ENCODE data around the gene TBC1D24. TPM values are rescaled to one million over a fixed set of nuclear protein-coding genes. Genes with fewer than 3 reads are reported as not detected.
A peak's percentile ranks its signal among the peaks of the same experiment; 100 is the strongest.
"Not testable (repeated sequence)": the region's sequence is repeated elsewhere in the genome, so short reads cannot be mapped to it uniquely, and the experiment has no call there.

Gene TBC1D24
- total RNA-seq, 4 donors from 2014 or later, result 0.59 to 21.6 (median 4.6) TPM

DNA sequence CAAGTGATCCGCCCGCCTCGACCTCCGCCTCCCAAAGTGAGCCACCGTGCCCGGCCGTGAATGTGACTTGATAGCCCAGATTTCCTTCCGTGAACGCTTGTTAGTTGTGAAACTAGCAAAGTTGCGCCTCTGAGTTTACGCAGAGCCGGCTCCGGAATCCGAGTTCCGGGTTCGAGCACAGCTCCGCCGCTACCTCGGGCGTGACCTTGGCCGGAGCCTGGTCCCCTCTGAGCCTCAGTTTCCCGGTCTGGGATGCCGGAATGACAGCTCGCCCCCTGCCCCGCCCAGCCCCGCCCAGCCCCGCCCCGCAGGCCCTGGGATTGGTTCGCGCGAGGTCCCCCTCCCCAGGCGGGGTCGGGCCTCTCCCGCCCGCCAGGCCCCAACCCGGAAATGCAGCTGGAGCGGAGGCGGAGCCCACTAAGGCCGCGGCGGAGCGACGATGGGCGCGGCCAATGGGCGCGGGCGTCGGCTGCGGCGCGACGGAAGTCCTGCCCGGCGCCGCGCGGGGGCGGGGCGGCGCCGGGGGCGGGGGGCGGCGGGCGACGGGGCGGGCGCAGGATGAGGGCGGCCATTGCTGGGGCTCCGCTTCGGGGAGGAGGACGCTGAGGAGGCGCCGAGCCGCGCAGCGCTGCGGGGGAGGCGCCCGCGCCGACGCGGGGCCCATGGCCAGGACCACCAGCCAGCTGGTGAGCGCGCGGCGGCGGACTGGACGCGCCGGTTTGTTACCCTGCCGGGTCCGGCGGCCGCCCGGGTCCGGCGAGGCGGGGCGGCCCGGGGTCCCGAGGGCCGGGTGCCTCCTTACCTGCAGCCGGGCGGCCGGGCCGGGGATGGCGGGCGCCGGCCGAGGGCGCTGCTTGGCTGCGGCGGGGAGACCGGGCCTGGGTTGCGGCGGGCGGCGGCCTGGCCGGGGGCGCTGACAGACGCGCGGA, 62.8 kb downstream of the TBC1D24 start, which contains the start of gene PDPK1:
Gene PDPK1, plus strand, starts transcription at position 571 of the 929 bp plus-strand sequence. Its CDS starts 92 bp downstream, at position 663.
- TF ChIP-seq, protein P1, sequence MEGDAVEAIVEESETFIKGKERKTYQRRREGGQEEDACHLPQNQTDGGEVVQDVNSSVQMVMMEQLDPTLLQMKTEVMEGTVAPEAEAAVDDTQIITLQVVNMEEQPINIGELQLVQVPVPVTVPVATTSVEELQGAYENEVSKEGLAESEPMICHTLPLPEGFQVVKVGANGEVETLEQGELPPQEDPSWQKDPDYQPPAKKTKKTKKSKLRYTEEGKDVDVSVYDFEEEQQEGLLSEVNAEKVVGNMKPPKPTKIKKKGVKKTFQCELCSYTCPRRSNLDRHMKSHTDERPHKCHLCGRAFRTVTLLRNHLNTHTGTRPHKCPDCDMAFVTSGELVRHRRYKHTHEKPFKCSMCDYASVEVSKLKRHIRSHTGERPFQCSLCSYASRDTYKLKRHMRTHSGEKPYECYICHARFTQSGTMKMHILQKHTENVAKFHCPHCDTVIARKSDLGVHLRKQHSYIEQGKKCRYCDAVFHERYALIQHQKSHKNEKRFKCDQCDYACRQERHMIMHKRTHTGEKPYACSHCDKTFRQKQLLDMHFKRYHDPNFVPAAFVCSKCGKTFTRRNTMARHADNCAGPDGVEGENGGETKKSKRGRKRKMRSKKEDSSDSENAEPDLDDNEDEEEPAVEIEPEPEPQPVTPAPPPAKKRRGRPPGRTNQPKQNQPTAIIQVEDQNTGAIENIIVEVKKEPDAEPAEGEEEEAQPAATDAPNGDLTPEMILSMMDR (IDR thresholded peaks at IDR 0.05), result no peak
- peak; percentile 21 to 56 for TF ChIP-seq POLR2A (IDR thresholded peaks at IDR 0.05)
- H3K9me3 ChIP-seq, result no peaks in the 10 kb centered on the region
- peak within 1 kb of the TSS; percentile 80 to 89 for H3K27ac ChIP-seq
- intact Hi-C loops (cut with DNase I; ENCODE audit: low total_unique reads), result no loop called here
- peak; percentile 92 to 96 for DNase-seq
- peak within 1 kb of the TSS; percentile 61 to 66 for H3K4me3 ChIP-seq
- peaks cover 7 to 10% of the 10 kb centered on the region in 2 donors for H3K4me1 ChIP-seq
- H3K27me3 ChIP-seq, result no peaks in the 10 kb centered on the region
- H3K36me3 ChIP-seq, result no peaks in the 10 kb centered on the region

DNA sequence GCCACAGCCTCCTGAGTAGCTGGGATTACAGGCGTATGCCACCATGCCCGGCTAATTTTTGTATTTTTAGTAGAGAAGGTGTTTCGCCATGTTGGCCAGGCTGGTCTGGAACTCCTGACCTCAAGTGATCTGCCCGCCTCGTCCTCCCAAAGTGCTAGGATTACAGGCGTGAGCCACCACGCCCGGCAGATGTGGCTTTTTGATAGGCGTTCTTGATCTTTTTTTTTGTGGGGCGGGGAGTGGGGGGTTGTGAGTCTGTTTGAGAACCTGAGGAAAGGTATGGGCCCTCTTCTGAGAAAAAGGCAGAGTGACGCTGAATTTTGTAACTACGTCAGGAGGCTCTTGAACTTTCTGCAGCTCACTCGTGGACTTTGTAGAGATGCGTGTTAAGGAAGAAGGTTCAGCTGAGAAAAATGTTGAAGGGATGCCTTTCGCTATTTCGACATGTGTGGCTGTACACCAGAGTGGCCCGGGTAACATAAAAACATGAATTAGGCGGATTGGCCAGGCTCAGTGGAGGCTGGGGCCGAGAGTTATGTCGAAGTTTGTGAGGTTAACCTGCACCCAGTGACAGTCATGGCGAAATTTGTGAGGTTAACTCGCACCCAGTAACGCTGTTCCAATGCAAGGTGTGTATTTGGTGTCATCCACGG, 64.4 kb downstream of the TBC1D24 start:
- H3K27me3 ChIP-seq; H3K36me3 ChIP-seq; H3K4me1 ChIP-seq; DNase-seq; H3K9me3 ChIP-seq; intact Hi-C loops (cut with DNase I; ENCODE audit: low total_unique reads); H3K27ac ChIP-seq: not testable (repeated sequence)
- H3K4me3 ChIP-seq, result peak overlapping the region in 1 of 2 donors; percentile 61

DNA sequence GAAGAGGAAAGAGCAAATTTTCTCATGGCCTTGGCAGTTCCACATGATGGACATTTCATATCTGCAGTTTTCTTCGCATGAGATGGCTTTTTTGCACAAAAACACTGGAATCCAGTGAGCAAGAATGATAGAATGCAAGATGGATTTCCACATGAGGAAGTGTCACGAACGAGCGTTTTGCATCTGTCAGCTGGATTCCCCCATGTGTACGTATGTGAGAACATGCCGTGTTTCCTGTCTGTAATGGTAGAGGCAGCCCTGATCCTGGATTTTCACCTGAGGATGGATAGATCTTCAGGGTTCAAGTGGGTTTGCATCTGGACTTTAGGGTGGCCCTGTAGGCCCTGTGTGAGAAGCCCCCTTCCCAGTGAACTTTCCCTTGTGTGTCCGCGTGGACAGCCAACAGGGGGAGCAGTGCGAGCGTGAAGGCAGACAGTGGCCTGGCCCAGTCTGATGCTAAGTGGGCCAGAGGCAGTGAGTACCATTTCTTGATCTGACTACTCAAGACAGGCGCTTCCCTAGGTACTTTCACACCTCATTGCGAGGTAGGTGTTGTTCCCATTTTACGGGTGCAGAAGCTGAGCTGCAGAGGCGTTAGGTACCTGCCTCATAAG, 65.0 kb downstream of the TBC1D24 start:
- H3K9me3 ChIP-seq; H3K4me3 ChIP-seq; H3K4me1 ChIP-seq; H3K36me3 ChIP-seq; H3K27me3 ChIP-seq; H3K27ac ChIP-seq; intact Hi-C loops (cut with DNase I; ENCODE audit: low total_unique reads): not testable (repeated sequence)
- TF ChIP-seq, protein P1 (IDR thresholded peaks at IDR 0.05), result peak in 2 of 4 experiments; percentile 15 to 24
- DNase-seq, result peak in 1 of 2 donors; percentile 27

GRCh38 chr16:2540912-2541311, 66.0 kb downstream of the TBC1D24 start:
- H3K4me3 ChIP-seq; intact Hi-C loops (cut with DNase I; ENCODE audit: low total_unique reads); H3K27ac ChIP-seq; DNase-seq; H3K4me1 ChIP-seq; H3K27me3 ChIP-seq; H3K9me3 ChIP-seq; H3K36me3 ChIP-seq: not testable (repeated sequence)

GRCh38 chr16:2541409-2541808, 66.5 kb downstream of the TBC1D24 start:
- H3K27ac ChIP-seq; H3K9me3 ChIP-seq; H3K4me3 ChIP-seq; intact Hi-C loops (cut with DNase I; ENCODE audit: low total_unique reads); H3K27me3 ChIP-seq; H3K4me1 ChIP-seq; DNase-seq; H3K36me3 ChIP-seq: not testable (repeated sequence)

- H3K4me1 ChIP-seq; DNase-seq; H3K4me3 ChIP-seq; H3K9me3 ChIP-seq; H3K27ac ChIP-seq; H3K36me3 ChIP-seq; H3K27me3 ChIP-seq; intact Hi-C loops (cut with DNase I; ENCODE audit: low total_unique reads): not testable (repeated sequence)
These were observed 68.8 kb downstream of the TBC1D24 start for GRCh38 chr16:2543771-2544170.

GRCh38 chr16:2550283-2550878, 75.5 kb downstream of the TBC1D24 start:
- H3K4me1 ChIP-seq; DNase-seq; H3K27ac ChIP-seq; H3K27me3 ChIP-seq; H3K36me3 ChIP-seq; H3K4me3 ChIP-seq; H3K9me3 ChIP-seq; intact Hi-C loops (cut with DNase I; ENCODE audit: low total_unique reads): not testable (repeated sequence)
